Endodermal cell (in vitro differentiated cells): ENCODE results near the gene CYP2C19. TPM values are rescaled to one million over a fixed set of nuclear protein-coding genes. Genes with fewer than 3 reads are reported as not detected.

ENCODE experiments used
- DNase-seq: peaks from one replicate; pipeline ENCODE4 v3.0.0-alpha.2; 2017
- H3K27ac ChIP-seq: 2 replicates; pipeline ENCODE4 v1.5.1; 2013; ENCODE audit warnings: mild to moderate bottlenecking, low read depth, low read length, moderate library complexity
- H3K27me3 ChIP-seq: 2 replicates; pipeline ENCODE4 v1.6.1; 2013; ENCODE audit warnings: mild to moderate bottlenecking, low read length, moderate library complexity; ENCODE audit not compliant: insufficient read depth, control insufficient read depth, poor library complexity, severe bottlenecking
- H3K36me3 ChIP-seq: 2 replicates; pipeline ENCODE4 v1.7.0; 2013; ENCODE audit warnings: mild to moderate bottlenecking, low read length, moderate library complexity; ENCODE audit not compliant: control insufficient read depth, insufficient read depth
- H3K4me1 ChIP-seq: one replicate; pipeline ENCODE4 v1.7.0; 2013; ENCODE audit warnings: low read length; ENCODE audit not compliant: control insufficient read depth, insufficient read depth
- H3K4me3 ChIP-seq: 2 replicates; pipeline ENCODE4 v1.5.1; 2013; ENCODE audit warnings: mild to moderate bottlenecking, low read length, moderate library complexity
- H3K9ac ChIP-seq: 2 replicates; pipeline ENCODE4 v1.6.1; 2013; ENCODE audit warnings: mild to moderate bottlenecking, low read length, moderate library complexity; ENCODE audit not compliant: poor library complexity, severe bottlenecking; ENCODE audit errors: extremely low read depth
- H3K9me3 ChIP-seq: 2 replicates; pipeline ENCODE4 v1.6.1; 2013; ENCODE audit warnings: mild to moderate bottlenecking, low read length, moderate library complexity; ENCODE audit not compliant: control insufficient read depth
- H3K27ac Mint-ChIP-seq: 2 replicates; pipeline ENCODE4 v1.8.0; 2020; ENCODE audit warnings: mixed read lengths
- H3K27me3 Mint-ChIP-seq: 2 replicates; pipeline ENCODE4 v1.8.0; 2021; ENCODE audit warnings: mild to moderate bottlenecking, mixed read lengths; ENCODE audit not compliant: insufficient read depth
- H3K36me3 Mint-ChIP-seq: 2 replicates; pipeline ENCODE4 v1.8.0; 2020; ENCODE audit warnings: low read depth, mixed read lengths
- H3K4me1 Mint-ChIP-seq: 2 replicates; pipeline ENCODE4 v1.8.0; 2020; ENCODE audit warnings: mixed read lengths
- H3K4me3 Mint-ChIP-seq: 2 replicates; pipeline ENCODE4 v1.8.0; 2020; ENCODE audit warnings: mild to moderate bottlenecking, moderate library complexity, mixed read lengths
- H3K9me3 Mint-ChIP-seq: 2 replicates; pipeline ENCODE4 v1.8.0; 2020; ENCODE audit warnings: mild to moderate bottlenecking, mixed read lengths
- CTCF ChIP-seq: fragments of 200-600 bp; sonication (generic); conservative IDR thresholded peaks from 2 replicates; pipeline ENCODE4 v1.5.0; 2021; ENCODE audit warnings: antibody characterized with exemption, mild to moderate bottlenecking
- WGBS, 2 experiments: methylation state at CpG; one replicate each; pipeline versions ENCODE4 v1.1.5 to v1.1.7; 2013; ENCODE audit warnings: missing lambda C conversion rate in 2 of 2, mixed read lengths in 1 of 2; ENCODE audit not compliant: insufficient coverage in 1 of 2, insufficient read length in 1 of 2; 5-methylcytosine and 5-hydroxymethylcytosine counted together
- total RNA-seq, 2 donors: library from RNA; stranded (reverse); fragmentation: NEBNext Ultra II Directional in 1 of 2; extraction: Animal tissue kit (Norgen Biotek cat#: 25700) in 1 of 2; gene quantifications; 2 replicates in 1 of 2; 3 replicates in 1 of 2; pipeline ENCODE4 v1.2.1, GENCODE V29; 2021

CYP2C19 gene
- total RNA-seq, 2 donors from 2014 or later, result 0.22 TPM; not detected in 1

GRCh38 chr10:94738588-94738987, 23.9 kb upstream of the CYP2C19 start:
- 77 to 93% methylated on average over 2 of the region's 2 CpGs for WGBS, 2 experiments
- no peak overlapping the region for H3K4me3 ChIP-seq
- no peak overlapping the region for H3K9ac ChIP-seq
- no peaks in the 10 kb centered on the region for H3K4me1 ChIP-seq
- H3K36me3 Mint-ChIP-seq, result no peaks in the 10 kb centered on the region
- H3K4me3 Mint-ChIP-seq, result no peak overlapping the region
- H3K9me3 ChIP-seq, result peaks cover 9% of the 10 kb centered on the region
- no peak for TF ChIP-seq CTCF
- no peaks in the 10 kb centered on the region for H3K27me3 ChIP-seq
- H3K27ac Mint-ChIP-seq, result no peak overlapping the region
- no peak for DNase-seq
- peaks cover 31% of the 10 kb centered on the region for H3K9me3 Mint-ChIP-seq
- H3K27ac ChIP-seq, result no peak overlapping the region
- H3K27me3 Mint-ChIP-seq, result peaks cover 2% of the 10 kb centered on the region
- no peaks in the 10 kb centered on the region for H3K4me1 Mint-ChIP-seq
- no peaks in the 10 kb centered on the region for H3K36me3 ChIP-seq

- no peak overlapping the region for H3K27ac Mint-ChIP-seq
- no peak for DNase-seq
- 77% methylated on average over 1 of the region's 2 CpGs; no CpG with 5 or more reads in 1 of the 2 experiments for WGBS, 2 experiments
- H3K27me3 Mint-ChIP-seq, result no peaks in the 10 kb centered on the region
- no peaks in the 10 kb centered on the region for H3K36me3 Mint-ChIP-seq
- no peaks in the 10 kb centered on the region for H3K4me1 Mint-ChIP-seq
- TF ChIP-seq CTCF, result no peak
- Histone ChIP-seq H3K27ac (no peak overlapping the region), H3K9me3 (peaks cover 27% of the 10 kb centered on the region), H3K27me3 (no peaks in the 10 kb centered on the region), H3K9ac (no peak overlapping the region), H3K4me1 (no peaks in the 10 kb centered on the region), H3K36me3 (no peaks in the 10 kb centered on the region), H3K4me3 (no peak overlapping the region)
- peaks cover 39% of the 10 kb centered on the region for H3K9me3 Mint-ChIP-seq
- no peak overlapping the region for H3K4me3 Mint-ChIP-seq
Observed at GRCh38 chr10:94747137-94747536, 15.3 kb upstream of the CYP2C19 start.

- Histone ChIP-seq H3K27ac (no peak overlapping the region), H3K9me3 (peaks cover 26% of the 10 kb centered on the region), H3K36me3 (no peaks in the 10 kb centered on the region), H3K4me3 (no peak overlapping the region), H3K9ac (no peak overlapping the region), H3K27me3 (no peaks in the 10 kb centered on the region), H3K4me1 (no peaks in the 10 kb centered on the region)
- Mint-ChIP-seq H3K36me3 (no peaks in the 10 kb centered on the region), H3K4me1 (no peaks in the 10 kb centered on the region), H3K9me3 (peaks cover 32% of the 10 kb centered on the region), H3K27ac (no peak overlapping the region), H3K4me3 (no peak overlapping the region), H3K27me3 (no peaks in the 10 kb centered on the region)
- WGBS, 2 experiments, result 79 to 91% methylated on average over 4 of the region's 4 CpGs
- DNase-seq, result no peak
- no peak for TF ChIP-seq CTCF
Observed at GRCh38 chr10:94747838-94748237, 14.6 kb upstream of the CYP2C19 start.
